Measurements from ENCODE around the gene FAM209B.
A peak's percentile ranks its signal among the peaks of the same experiment; 100 is the strongest.
"Not testable (repeated sequence)": the region's sequence is repeated elsewhere in the genome, so short reads cannot be mapped to it uniquely, and the experiment has no call there.

The FAM209B gene

GRCh38 chr20:56542489-56543030 is 9.5 kb downstream of the FAM209B start:
- no peak for DNase-seq

DNA sequence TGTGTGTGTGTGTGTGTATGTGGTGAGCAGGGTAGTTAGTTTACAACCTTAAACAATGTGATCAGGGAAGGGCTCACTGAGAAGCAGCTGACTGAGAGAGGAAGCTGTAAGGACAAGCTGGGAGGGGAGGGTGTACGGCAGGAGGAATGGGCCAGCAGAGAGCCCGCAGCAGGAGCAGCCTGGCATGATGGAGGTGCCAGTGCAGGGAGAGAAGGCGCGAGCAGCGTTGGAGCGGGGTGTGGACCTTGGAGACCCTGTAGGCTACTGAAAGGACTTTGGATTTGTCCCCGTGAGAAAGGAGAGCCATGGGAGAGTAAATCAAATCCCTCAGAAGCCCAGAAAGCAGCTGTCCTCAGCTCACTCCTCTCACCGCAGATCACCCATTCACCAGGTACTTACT is 18.5 kb downstream of the FAM209B start:
- no peak for DNase-seq

DNA sequence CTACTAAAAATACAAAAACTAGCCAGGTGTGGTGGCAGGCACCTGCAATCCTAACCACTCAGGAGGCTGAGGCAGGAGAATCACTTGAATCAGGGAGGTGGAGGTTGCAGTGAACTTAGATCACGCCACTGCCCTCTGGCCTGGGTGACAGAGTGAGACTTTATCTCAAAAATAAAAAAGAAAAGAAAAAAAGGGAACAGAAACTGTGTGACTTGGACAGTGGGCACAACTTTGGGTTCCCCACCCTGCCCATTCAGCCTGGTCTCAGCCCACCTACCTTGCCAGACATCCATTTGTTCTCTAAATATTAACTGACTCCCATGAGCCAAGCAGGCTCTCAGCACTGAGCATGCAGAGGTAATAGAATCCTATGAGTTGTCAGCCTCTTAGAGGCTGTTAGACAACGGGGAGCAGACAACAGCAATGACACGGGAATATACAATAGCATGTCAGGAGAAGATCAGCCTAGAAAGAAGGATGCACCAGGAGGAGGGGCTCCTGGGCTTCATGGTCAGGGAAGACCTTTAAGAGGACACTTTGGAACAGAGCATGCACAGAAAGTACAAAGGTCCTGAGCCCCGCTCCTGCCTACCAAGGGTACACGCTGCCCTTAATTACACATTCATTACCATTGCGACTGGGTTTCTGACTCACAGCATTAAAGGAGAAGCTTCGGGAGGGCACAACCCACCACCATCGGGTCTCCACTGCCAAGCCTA is 20.0 kb downstream of the FAM209B start:
- DNase-seq: no peak

GRCh38 chr20:56554869-56555268 is 21.8 kb downstream of the FAM209B start:
- DNase-seq: peak; percentile 86

DNA sequence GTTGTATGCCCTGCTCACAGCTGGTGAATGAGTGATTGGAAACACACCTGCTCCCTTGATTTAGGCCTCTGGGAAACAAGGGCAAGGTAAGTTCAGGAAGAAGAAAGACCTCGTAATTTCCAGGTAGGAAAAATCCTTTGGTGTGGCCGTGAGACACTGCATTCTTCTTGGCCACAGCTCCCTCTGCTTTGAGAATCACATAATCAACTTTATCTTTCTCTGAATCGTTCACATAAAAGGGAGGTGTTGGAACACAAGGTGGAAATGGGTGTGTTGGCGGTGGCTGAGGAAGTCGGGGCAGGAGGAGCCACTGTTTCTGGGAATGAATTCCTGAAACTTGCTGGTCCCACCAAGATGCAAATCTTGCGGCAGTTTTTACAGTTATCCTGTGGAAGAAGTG is 25.9 kb downstream of the FAM209B start:
- DNase-seq: no peak

GRCh38 chr20:56564526-56564925 is 31.5 kb downstream of the FAM209B start:
- DNase-seq: not testable (repeated sequence)

- no peak for DNase-seq
These were observed 32.5 kb downstream of the FAM209B start for GRCh38 chr20:56565511-56565910.

- peak; percentile 31 for DNase-seq
These were observed 33.6 kb downstream of the FAM209B start for GRCh38 chr20:56566621-56567020.

DNA sequence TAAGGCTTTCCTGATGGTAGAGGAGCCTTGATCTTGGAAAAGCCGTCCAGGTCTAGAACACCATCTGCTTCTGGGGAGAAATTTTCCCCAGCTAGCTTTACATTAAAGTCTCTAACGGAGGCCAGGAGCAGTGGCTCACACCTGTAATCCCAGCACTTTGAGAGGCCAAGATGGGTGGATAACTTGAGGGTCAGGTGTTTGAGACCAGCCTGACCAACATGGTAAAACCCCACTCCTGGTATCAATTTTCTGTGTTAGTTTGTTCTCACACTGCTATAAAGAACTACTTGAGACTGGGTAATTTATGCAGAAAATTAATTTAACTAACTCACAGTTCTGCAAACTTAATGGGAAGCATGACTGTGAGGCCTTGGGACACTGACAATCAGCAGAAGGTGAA is 37.8 kb downstream of the FAM209B start:
- no peak for DNase-seq

GRCh38 chr20:56572172-56572571 is 39.1 kb downstream of the FAM209B start:
- DNase-seq: no peak

GRCh38 chr20:56573986-56574385 is 40.9 kb downstream of the FAM209B start:
- DNase-seq: no peak

GRCh38 chr20:56574531-56575142 is 41.6 kb downstream of the FAM209B start:
- no peak for DNase-seq

- DNase-seq: no peak
These were observed 42.1 kb downstream of the FAM209B start for GRCh38 chr20:56575157-56575556.

- DNase-seq: no peak
These were observed 42.9 kb downstream of the FAM209B start for GRCh38 chr20:56575961-56576360.

GRCh38 chr20:56579301-56579710 is 46.3 kb downstream of the FAM209B start:
- no peak for DNase-seq

- no peak for DNase-seq
These were observed 47.2 kb downstream of the FAM209B start for GRCh38 chr20:56580226-56580625.

DNA sequence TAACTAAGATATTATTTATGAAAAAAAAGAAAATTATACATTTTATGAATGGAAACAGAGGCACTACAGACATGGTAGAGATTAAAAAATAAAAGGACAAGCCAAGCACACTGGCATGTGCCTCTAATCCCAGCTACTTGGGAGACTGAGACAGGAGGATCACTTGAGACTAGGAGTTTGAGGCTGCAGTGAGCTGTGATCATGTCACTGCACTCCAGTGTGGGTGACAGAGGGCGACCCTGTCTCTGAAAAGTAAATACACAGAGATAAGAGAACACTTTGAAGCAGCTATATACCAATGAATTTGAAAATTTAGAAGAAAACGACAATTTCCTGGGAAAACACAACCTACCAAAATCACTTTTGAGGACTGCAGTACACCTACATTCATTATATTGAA is 48.7 kb downstream of the FAM209B start:
- no peak for DNase-seq

- no peak for DNase-seq
These were observed 49.5 kb downstream of the FAM209B start for GRCh38 chr20:56582542-56582941.

DNA sequence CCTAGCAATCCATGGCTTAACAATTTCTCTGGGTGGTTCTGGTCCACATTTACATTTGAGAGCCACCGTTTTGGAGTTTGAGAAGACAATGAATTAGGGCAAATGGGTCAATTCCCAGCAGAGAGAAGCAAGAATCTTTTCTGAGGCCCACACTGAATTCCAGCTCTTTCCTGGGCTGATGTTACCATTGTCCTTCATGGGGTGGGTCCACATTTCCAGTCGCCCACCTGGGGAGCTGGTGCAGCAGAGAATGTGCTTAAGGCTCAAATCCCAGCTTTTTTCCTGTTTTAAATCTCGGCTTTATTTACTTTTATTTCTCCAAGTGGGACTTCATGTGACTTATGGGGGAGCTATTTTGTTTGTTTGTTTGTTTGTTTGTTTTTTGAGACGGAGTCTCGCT is 51.9 kb downstream of the FAM209B start:
- no peak for DNase-seq

Data from NCI-H69 (cell line).